ENCODE results near the gene PPP2R2B. TPM values are rescaled to one million over a fixed set of nuclear protein-coding genes. Genes with fewer than 3 reads are reported as not detected.
"Not testable (repeated sequence)": the region's sequence is repeated elsewhere in the genome, so short reads cannot be mapped to it uniquely, and the experiment has no call there.

Gene PPP2R2B
- polyA plus RNA-seq, 1 experiment = 0.58 TPM

- peak; percentile 46 for DNase-seq (ENCODE audit: low read depth)
- no peak overlapping the region for H3K4me3 ChIP-seq (ENCODE audit: low read depth, low read length)
- no peaks in the 10 kb centered on the region for H3K27me3 ChIP-seq (ENCODE audit: control insufficient read depth, insufficient read depth, low read length)
- TF ChIP-seq CTCF (IDR thresholded peaks at IDR 0.05; ENCODE audit: insufficient read depth, low read depth, low read length) = no peak
- CTCF ChIA-PET = interaction anchor here (1.3 to 1.8 kb wide), 2 partner anchors 21 to 402 kb away, joined by 3 to 5 read pairs; no protein-coding TSS in a partner anchor
- POLR2A ChIA-PET = no interaction called here
- no peaks in the 10 kb centered on the region for H3K36me3 ChIP-seq (ENCODE audit: control insufficient read depth, insufficient read depth, low read length)
Measured at GRCh38 chr5:146564007-146564762, 314.4 kb downstream of the PPP2R2B start.

GRCh38 chr5:146562461-146562860 lies 316.1 kb downstream of the PPP2R2B start:
- ChIA-PET POLR2A (no interaction called here), CTCF (interaction anchor here (1.8 to 2.1 kb wide), 3 partner anchors 19 to 403 kb away, joined by 4 to 8 read pairs (median 5); no protein-coding TSS in a partner anchor)
- no peak for DNase-seq (ENCODE audit: low read depth)
- Histone ChIP-seq H3K4me3 (ENCODE audit: low read depth, low read length) (no peak overlapping the region), H3K36me3 (ENCODE audit: control insufficient read depth, insufficient read depth, low read length) (no peaks in the 10 kb centered on the region), H3K27me3 (ENCODE audit: control insufficient read depth, insufficient read depth, low read length) (no peaks in the 10 kb centered on the region)
- TF ChIP-seq CTCF (IDR thresholded peaks at IDR 0.05; ENCODE audit: insufficient read depth, low read depth, low read length) = no peak

GRCh38 chr5:146561711-146562110 lies 316.8 kb downstream of the PPP2R2B start:
- TF ChIP-seq CTCF (IDR thresholded peaks at IDR 0.05; ENCODE audit: insufficient read depth, low read depth, low read length) = no peak
- Histone ChIP-seq H3K4me3 (ENCODE audit: low read depth, low read length) (no peak overlapping the region), H3K27me3 (ENCODE audit: control insufficient read depth, insufficient read depth, low read length) (no peaks in the 10 kb centered on the region), H3K36me3 (ENCODE audit: control insufficient read depth, insufficient read depth, low read length) (no peaks in the 10 kb centered on the region)
- peak; percentile 60 for DNase-seq (ENCODE audit: low read depth)
- ChIA-PET CTCF (interaction anchor here (1.8 to 2.1 kb wide), 3 partner anchors 19 to 404 kb away, joined by 4 to 8 read pairs (median 5); no protein-coding TSS in a partner anchor), POLR2A (interaction anchor here (0.9 kb wide), 1 partner anchor 98 kb away, joined by 3 read pairs; no protein-coding TSS in a partner anchor)

GRCh38 chr5:146560205-146560812 lies 318.2 kb downstream of the PPP2R2B start:
- no peaks in the 10 kb centered on the region for H3K36me3 ChIP-seq (ENCODE audit: control insufficient read depth, insufficient read depth, low read length)
- H3K4me3 ChIP-seq (ENCODE audit: low read depth, low read length) = no peak overlapping the region
- CTCF ChIA-PET = interaction anchor here (2.1 kb wide), 1 partner anchor 17 kb away, joined by 8 read pairs; no protein-coding TSS in a partner anchor
- H3K27me3 ChIP-seq (ENCODE audit: control insufficient read depth, insufficient read depth, low read length) = no peaks in the 10 kb centered on the region
- DNase-seq (ENCODE audit: low read depth) = no peak
- no peak for TF ChIP-seq CTCF (IDR thresholded peaks at IDR 0.05; ENCODE audit: insufficient read depth, low read depth, low read length)
- POLR2A ChIA-PET = no interaction called here

- POLR2A ChIA-PET; H3K36me3 ChIP-seq (ENCODE audit: control insufficient read depth, insufficient read depth, low read length); H3K27me3 ChIP-seq (ENCODE audit: control insufficient read depth, insufficient read depth, low read length); H3K4me3 ChIP-seq (ENCODE audit: low read depth, low read length); DNase-seq (ENCODE audit: low read depth): not testable (repeated sequence)
- CTCF ChIA-PET = interaction anchor here (1.2 kb wide), 1 partner anchor 9 kb away, joined by 3 read pairs; no protein-coding TSS in a partner anchor
Measured at GRCh38 chr5:146556884-146557283, 321.7 kb downstream of the PPP2R2B start.
